NK-92 (cell line): ENCODE measurements around the gene TMTC4.
"Not testable (repeated sequence)": the region's sequence is repeated elsewhere in the genome, so short reads cannot be mapped to it uniquely, and the experiment has no call there.

Source experiments
- DNase-seq: peaks from one replicate; lab custom pipeline; 2025; ENCODE audit not compliant: unreplicated experiment; lab: John Stamatoyannopoulos, UW

Gene TMTC4

DNA sequence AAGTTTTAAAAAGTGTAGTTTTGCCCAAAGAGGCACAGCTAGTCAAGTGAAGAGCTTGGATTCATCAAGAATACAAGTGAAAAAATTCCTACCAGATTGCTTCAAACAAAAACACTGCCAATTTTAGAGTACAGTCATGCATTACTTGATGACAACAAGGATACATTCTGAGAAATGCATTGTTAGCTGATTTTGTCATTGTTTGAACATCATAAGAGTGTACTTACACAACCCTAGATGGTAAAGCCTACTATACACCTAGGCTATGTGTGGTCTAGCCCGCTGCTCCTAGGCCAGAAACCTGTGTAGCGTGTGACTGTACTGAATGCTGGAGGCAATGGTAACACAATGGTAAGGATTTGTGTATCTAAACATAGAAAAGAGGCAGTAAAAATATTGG, 41.1 kb downstream of the TMTC4 start:
- DNase-seq = no peak

DNA sequence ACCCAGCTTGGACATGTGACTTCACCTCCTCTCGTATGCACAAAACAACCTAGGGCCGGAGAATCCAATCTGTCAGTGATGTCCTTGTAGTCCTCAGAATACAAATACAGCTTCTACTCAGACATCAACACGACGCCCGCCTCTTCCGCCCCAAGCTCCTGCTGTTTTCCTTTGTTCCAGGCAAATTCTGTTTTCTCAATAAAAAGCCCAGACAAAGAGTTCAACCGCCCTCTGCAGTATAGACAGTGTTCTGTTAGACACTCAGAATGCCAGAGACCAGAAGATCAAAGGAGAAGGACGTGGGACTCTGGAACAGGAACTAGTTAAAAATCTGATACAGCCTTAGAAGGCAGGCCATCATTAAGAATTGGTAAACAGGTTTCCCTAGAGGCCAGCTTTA, 44.0 kb downstream of the TMTC4 start:
- DNase-seq = no peak

DNA sequence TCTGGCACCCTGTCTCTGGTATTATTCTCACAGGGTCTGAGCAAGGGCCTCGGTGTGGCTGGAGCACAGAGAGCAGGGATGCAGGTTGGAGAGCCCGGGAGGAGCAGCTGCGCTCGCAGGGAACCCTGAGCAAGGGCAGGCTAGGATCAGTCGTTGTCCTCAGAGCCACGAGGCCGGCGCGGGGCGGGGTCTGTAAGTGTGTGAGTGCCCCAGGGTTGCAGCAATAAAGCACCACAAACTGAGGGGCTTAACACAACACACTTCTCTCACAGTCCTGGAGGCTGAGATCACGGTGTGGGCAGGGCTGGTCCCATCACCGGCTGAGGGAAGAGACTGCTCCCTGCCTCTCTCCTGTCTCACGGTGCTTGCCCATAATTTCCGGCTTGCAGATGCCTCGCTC, 47.5 kb downstream of the TMTC4 start:
- DNase-seq = no peak

DNA sequence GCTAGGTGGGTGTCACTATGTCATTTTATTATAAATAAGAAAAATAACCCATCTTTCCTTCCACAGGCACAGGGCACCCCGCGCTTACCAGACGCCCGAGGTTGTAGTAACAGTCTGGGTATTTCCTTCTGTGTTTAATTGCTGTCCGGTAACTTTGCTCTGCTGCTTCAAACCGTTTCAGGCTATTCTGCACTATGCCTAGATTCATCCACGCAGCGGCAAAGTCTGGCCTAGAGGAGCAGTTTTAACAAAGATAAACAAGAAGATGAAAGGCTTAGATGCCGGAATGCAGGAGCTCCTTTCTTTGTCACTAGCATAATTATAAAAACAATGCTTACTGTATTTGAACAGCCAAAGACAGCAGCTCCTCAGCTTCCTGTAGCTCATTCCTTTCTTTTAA, 49.1 kb downstream of the TMTC4 start:
- DNase-seq = no peak

DNA sequence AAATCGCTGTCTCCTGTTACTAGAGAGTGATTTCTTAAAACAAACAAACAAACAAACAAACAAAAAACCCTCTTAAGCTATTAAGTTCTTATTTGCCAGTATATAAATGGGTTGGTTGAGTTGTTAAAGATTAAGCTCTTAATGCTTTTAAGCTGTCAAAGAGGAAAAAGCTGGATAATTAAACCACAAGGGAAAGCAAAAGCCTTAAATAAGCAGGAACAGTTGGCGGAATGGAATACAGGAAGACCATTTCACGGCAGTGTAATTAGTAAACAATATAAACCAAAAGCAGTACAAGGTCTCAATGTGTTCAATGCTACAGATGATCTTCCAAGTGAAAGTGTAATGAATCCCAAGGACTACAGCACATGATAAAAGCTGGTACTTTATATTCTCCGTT, 53.8 kb downstream of the TMTC4 start:
- DNase-seq = no peak

DNA sequence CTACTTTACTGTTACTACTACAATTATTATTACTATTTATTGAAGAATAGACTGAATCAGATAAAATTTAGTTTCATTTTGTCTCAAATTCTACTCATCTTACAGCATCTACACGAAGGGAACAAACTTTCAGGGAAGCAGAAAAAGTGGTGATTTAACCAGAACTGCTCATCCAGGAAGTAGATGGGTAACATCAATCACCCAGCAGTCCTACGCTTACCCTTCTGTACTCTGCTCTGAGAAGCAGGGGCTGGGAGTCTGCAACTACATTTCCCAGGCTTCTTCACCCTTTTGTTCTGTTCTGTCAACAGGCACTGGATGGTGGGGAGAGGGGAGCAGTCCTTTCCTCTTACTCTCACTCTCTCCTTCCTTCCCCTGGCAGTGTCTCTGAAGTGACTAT, 54.7 kb downstream of the TMTC4 start:
- no peak for DNase-seq

DNA sequence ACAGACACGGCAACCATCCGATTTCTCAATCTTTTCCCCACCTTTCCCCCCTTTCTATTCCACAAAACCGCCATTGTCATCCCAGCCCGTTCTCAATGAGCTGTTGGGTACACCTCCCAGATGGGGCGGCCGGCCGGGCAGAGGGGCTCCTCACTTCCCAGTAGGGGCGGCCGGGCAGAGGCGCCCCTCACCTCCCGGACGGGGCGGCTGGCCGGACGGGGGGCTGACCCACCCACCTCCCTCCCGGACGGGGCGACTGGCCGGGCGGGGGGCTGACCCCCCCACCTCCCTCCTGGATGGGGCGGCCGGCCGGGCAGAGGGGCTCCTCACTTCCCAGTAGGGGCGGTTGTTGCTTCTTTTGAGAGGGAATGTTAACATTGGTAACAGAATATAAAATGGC, 55.7 kb downstream of the TMTC4 start:
- DNase-seq = not testable (repeated sequence)

DNA sequence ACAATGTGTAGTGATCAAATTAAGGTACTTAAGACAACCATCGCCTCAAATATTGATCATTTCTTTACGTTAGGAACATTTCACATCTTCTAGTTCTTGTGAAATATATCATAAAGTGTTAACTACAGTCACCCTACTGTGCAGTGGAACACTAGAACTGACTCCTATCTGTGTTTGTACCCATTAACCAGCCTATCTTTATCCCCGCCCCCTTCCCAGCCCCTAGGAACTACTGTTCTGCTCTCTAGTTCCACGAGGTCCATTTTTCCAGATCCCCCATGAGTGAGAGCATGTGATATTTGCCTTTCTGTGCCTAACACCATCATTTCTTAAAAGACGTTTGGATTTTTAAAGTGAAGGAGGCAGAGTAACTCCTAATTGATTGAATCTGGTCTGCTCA, 61.6 kb downstream of the TMTC4 start:
- no peak for DNase-seq

DNA sequence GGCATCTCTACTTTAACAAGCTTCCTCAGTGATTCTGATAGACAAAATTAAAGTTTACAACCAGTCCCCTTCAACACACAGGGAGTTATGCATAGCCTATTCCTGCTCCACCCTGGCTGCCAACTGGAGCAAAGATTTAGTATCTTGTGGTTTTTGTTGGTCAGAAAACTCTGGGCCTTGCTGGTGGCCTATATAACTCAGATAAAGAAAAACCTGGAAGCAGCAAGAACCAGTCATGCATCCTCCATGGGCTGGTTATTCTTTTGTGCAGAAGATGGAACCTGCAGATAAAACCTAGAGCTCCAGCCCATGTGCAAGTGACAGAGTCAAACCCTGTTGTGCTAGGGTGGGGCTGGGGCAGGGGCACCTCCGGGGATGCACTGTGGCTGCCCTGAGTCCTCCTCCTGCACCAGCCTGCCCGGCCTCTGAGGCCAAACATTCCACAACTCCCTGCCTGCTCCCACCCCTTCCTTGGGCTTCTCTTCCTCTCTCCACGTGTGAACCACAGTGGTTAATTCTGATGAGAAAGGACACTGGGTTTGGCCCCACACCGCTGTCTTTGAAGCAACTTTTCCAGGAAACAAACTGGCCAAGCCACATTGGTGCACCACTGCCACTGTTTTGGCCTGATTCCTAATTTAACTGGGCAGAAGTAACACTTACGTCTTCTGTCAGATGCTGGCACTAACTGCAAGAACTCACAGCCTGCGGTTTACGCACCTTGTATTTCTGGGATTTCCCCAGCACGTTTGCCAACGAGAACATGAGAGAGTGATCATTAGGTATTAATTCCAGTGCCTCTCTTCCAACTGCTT, 62.7 kb downstream of the TMTC4 start:
- no peak for DNase-seq

DNA sequence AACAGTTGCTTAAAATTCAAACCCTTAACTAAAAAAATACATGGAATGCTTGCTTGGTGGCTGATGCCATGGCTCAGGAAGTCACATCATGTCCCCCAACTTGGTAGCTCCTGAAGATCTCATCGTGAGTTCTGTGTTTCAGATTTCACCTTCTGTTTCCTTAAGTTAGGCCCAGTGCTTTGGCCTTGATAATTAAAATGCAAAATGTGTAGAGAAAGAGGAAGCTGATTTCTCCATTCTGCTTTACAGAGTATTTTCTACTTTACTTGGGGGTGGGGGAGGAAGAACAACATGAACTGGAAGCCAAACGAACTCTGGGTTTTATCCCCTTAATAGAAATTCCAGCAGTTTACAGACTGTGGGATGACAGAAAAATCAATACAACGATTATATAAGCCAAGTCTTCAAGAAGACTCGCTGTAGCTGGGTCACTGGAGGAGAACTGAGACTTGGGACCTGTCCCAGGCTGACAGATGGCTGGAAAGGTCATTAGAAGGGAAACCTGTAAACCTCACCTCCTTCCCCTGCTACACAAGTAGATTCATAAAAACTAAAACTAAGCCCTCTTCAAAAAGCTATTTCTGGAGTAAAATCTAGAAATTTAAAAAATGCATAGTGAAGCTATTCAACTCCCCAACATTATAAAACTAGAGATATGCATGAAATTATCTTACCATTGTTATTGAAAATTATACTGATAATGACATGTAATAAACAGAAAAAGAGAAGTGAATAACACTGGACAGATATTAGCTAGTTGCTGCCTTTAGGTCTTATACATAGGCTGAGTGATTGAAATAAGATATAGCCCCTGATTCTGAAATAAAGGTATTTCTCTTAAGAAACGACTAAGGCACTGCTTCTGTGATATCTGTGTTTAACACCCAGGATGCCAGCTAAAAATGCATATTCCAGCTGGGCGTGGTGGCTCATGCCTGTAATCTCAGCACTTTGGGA, 63.9 kb downstream of the TMTC4 start:
- no peak for DNase-seq

DNA sequence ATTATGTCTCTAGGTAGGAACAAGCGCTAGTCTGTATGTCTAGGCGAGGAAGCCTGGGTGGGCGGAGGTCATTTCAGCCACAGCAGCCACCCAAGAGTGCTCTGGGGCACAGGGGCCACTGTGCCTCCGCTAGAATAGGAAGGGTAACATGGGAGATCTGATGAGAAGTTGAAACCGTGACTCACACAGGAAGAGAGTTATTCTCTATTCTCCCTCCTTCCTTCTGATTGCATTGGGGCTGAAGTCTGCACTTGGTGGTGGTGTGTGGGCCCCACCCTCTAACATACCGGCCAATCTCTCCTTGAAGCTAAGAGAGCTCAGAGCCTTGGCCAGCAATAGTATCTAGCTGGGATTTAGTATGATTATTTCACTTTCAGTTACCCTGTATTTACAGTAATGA, 65.7 kb downstream of the TMTC4 start:
- DNase-seq = no peak

DNA sequence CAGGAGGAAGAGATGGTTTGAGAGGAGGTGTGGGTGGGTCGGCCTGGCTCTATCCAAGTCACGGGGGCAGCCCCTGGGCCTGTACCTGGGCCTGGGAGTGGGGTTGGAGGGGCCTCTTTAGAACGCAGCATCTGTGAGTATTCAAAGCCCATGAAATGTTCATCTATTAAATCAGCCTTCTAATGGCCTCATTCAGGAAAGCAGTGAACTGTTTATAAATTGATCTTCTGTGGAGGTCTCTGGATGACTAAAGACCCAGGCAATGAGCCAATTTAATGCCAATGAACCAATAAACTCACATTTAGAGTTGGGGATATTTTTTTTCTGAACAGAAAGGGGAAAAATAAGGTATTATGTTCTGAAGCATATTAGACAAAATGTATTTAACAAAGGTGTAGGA, 66.1 kb downstream of the TMTC4 start:
- no peak for DNase-seq

DNA sequence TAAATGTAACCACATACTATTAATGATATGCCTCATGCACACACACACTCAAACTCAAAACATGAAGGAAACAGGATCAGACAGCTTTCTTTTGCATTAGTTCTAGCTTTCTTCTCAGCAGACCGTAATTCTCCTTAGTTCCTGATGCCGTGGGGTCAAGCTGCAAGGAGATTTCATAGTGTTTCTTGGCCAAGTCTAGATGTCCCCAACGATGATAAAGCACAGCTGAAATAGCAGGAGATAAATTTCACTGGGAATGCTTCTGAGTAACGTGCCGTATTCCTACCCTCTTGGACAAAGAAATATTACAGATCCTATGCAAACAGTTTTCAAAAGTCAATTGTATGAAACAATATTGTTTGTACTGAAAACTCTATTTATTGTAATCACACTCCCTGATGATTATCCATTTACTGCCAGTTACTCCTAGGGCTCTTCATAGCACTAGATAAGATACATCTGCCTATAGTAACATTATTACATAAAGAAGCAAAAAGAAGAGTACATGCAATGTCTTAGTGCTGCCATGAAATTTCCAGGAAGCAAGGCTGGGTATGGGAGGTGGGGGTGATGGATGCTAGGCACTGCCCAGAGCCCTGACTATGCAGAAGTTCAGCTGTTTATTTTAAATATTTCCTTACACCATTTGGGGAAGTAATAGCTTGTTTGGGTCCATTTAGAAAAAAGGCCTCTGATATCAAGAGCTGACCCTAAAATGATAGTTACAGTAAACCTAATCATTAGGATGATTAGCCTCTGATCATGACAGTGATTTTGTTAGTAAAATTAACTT, 69.5 kb downstream of the TMTC4 start:
- no peak for DNase-seq

DNA sequence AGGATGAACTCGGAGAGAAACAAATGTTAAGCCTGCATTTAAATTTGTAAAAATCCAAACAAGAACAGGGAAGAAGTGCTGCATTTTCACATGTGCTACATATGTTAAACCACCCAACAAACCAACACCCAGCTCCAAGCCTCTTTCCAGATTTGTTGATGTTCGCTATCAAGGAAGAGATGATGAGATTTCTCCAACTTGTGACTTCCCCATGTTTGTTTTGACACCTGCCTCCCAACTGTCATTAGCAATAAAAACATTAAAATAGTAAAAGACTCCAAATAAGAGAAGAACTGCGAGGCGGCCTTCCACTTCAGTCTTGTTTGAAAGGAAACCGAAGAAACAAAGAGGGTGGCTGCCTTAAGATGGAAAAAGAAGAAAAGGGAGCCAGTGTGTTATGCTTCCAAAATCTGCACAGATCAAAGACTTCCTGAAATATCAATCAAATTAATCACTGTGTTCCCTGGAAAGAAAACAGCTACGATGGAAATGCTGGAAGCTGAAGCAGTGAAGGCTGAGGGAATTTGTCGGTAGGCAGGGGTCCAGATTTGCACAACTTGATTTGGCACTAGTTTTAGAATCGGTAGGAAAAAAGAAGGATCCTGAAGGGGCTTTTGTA, 72.0 kb downstream of the TMTC4 start:
- no peak for DNase-seq

DNA sequence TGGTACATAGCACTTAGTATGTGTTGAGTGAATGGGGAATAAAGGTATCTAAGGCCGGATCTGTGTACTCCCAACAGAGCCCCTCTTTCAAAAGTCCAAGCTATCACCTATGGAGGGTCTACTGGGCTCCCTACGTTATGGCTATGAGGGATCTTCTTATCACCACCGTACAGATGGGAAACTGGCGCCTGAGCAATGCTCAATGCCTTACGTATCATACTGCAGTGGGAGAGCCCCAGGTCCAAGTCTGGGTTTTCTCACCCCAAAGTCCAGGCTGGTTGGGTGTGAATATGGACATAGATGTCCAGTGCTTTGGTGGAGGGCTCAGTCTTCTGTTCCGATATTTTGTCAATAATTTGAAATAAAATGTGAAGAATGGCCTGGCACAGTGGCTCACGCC, 72.9 kb downstream of the TMTC4 start:
- no peak for DNase-seq

DNA sequence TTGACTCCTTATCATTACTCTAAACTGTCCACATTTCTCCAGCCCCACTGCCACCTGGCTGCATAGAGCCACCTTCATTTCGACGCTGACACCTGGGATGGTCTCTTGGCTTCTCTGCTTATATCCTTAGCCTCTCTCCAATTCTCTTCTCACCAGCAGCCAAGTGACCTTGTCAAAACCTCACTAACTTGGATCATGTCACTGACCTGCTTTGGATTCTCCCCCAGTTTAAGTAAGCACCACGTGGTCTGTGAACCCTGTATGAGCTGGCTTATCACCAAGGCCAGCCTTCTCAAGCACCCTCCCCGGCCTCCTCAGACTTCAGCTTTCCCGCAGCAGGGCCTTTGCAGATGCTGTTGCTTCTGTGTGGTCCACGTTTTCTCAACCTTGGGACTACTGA, 73.7 kb downstream of the TMTC4 start:
- DNase-seq = no peak

DNA sequence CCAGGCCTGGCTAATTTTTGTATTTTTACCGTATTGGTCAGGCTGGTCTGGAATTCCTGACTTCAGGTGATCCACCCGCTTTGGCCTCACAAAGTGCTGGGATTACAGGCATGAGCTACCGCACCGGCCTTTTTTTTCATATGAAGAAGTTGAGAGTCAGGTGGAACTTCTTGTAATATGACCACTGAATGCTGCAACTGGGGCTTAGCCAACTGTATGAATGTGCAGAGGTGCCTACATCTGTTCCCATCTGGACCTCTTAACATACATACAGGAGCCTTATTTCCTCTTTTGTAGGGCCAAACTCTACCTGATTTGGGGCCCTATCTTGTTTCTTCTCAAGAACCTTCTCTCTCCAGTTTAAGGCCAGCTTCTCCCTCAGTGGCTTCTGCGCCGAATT, 74.1 kb downstream of the TMTC4 start:
- no peak for DNase-seq

DNA sequence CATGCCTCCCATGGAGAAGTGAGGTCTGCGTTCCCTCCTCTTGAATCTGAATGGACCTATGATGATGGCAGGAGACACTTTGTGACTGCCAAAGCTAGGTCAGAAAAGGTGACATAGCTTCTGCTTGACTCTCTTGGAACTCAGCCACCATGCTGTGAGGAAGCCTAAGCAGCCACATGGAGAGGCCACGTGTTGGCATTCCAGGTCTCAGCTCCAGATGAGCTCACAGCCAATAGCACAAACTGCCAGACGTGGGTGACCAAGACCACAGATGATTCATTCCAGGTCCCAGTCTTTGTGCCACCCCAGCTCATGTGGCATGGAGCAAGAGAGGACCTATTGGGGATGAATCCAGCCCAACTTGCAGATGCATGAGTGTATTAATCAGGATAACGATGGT, 77.3 kb downstream of the TMTC4 start:
- DNase-seq = no peak

DNA sequence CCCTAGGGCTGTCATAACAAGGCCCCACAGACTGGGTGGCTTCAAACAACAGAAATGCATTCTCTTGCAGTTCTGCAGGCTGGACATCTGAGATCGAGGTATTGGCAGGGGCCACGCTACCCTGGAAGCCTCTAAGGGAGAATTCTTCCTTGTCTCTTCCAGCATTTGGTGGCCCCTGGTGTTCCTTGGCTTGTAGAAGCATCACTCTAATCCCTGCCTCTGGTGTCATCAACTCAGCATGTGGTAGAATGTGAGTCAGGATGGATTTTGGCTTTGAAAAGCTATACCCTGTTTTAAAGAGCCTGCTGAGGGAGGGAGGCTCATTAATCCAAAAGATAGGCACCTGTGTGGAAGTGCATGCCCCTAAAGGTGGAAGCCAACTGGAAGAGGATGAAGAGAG, 78.1 kb downstream of the TMTC4 start:
- no peak for DNase-seq

DNA sequence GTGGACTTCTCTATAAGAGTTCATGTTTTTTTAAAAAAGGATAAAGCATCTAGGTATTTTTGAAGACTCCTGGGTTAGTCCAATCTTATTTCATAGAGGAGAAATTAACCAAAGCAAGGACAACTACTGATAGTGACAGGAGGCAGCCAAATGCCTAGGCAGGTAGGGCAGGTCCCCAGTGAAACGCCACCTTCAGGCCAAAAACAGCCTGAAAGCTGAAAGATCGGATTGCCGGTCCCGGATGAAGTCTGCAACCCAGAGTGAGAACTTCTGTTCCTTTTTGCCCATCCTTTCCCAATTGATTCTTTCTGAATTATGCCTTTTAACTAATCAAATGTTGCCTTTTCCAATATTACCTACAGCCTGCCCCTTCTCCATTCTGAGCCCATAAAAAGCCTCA, 79.9 kb downstream of the TMTC4 start:
- DNase-seq = no peak

DNA sequence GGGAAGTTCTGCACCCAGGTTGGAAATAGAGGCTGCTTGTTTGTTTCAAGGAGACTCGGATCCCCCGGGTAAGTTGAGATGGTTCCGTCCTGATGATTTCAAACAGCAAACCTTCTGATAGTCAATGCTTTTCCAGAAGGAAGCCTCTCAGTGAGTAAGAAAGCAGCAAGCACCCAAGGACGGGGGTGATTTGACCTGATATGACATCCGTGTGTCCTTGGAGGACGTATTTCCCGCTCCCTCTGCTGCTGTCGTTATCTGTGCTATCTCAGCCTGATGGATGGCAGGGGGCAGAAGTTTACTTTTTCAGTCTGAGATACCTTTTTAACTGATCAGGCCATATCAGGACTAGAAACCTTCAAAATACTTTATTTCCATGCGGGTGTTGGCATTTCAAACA, 80.3 kb downstream of the TMTC4 start:
- no peak for DNase-seq
